GM19438 (cell line): ENCODE data around the gene TNFRSF19.

Source experiments
- ATAC-seq: cut with Tn5 transposase; IDR thresholded peaks from one replicate; pipeline ENCODE4 v1.9.1; 2021; ENCODE audit warnings: low read depth; ENCODE audit not compliant: unreplicated experiment

TNFRSF19 gene

DNA sequence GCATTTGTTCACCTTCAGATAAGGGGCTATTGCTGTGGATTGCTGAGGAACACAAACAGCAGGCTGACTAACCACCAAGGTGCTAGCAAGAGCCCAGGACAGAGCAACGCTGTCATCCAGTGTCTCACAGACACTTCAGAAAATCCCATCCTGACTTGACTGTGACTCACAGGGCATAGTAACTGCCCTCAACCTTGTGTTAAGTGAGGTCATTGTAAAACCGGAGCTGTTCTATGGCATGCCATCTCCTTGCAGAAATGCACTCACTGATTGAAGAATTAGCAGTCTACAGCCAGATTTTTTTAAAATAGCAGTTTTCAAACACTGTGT, 51.1 kb downstream of the TNFRSF19 start:
- no peak for ATAC-seq

- no peak for ATAC-seq
These were observed 52.8 kb downstream of the TNFRSF19 start for GRCh38 chr13:23622985-23623384.

DNA sequence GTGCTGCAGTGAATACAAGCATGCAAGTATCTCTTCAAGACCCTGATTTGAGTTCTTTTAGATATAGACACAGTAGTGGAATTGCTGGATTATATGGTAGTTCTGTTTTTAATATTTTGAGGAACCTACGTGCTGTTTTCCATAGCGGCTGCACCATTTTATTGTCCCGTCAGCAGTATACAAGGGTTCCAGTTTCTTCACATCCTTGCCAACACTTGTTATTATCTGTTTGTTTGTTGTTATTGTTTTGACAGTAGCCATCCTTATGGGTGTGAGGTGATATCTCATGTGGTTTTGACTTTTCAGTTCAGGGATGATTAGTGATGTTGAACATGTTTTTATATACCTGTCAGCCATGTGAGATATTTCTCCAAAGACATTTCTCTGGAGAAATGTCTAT, 53.2 kb downstream of the TNFRSF19 start:
- no peak for ATAC-seq

DNA sequence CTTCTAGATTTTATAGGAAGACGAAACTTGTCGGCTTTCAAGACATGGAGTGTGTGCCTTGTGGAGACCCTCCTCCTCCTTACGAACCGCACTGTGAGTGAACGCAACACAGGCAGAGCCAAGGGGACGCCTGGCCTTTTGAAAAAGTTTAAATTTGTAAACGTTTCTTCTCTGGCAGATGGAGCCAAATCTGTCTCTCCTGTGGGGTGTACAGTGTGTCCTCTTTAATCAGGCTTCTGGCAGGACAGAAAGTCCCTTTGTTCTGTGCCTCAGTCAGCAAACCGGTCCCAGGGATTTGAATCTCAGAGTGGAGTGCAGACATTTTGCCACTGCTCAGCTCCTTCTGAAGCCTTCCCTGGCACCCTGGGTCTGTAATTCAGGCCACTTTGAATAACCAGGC, 56.5 kb downstream of the TNFRSF19 start:
- no peak for ATAC-seq

DNA sequence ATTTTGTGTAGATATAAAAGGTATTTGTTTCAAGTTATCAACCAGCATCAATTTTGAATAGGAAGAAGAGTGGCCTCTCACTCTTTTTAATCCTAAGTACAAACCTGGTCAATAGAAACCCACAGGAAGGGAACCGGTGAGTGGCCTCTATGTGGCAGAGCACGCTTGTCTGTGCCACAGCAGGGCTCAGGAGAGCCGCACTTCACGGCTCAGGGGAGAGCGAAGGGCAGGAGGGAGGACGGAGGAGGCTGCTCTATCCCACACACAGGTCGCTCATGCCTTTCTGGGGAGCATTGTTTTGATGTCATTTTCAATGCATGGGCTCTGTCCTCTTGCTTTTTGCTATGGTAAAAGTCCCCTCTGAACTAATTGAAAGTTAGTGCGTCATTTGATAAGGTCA, 57.2 kb downstream of the TNFRSF19 start:
- ATAC-seq: no peak

GRCh38 chr13:23628250-23628649, 58.0 kb downstream of the TNFRSF19 start:
- ATAC-seq: no peak

DNA sequence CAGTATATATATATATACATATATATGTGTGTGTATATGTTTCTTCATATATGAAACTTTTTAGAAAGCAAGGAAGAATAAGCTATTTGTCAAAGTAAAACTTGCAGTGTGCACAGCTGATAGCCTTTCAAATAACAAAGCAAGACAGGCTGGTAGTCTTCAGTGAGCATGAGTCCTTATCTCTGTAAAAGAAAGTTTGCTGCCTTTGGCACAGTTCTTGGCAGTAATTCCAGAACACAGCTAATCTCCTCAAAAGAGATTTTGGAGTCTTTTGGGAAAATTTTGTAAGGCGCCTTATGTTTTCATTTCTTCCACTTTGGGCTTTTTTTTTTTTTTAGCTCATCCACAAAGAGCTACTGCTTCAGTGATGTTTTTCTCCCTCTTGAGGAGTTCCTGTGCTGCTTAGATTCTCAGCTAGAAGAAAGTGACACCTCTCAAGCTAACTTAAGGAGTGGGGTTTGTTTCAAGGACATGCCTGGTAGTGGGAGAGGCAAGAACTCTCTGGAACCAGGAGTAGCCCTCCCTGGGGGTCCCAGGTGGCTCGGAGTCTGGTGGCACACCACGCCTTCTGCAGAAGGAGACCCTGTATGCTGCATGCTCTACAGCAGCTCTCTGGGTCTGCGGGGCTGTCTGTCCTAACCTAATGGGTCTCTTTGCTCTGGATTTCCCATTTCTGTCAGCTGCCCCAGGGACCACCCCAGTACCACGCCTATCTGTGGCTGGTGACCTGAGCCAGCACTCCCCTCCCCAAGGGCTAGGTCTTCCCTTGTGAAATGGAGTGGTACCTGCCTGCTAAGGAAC, 58.8 kb downstream of the TNFRSF19 start:
- ATAC-seq: no peak

DNA sequence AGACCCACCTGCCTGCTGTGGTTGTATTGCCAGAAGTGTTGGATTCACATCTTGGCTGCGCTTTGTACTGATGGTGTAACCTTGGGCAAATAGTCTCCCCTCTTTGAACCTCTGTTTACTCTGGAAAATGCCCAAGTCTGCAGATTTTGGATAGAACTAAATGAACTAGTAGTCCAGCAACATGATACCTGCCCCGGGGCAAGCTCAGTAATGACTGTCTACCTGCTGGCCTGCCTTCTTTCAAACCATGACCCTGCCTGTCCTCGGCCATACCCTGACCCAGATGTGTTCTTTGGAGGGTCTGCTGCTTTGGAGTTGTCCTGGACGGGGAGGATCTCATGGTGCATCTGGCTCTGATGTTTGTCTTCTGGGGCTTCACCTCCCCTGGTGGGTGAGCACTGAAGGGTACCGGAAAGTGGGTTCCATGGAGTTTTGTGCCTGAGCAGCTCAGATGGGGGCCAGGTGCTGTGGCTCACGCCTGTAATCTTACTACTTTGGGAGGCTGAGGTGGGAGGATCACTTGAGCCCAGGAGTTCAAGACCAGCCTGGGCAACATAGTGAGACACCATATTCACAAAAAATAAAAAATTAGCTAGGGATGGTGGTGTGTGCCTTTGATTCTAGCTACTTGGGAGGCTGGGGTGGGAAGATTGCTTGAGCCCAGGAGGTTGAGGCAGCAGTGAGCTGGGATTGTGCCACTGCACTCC, 59.5 kb downstream of the TNFRSF19 start:
- ATAC-seq: no peak

- no peak for ATAC-seq
These were observed 60.3 kb downstream of the TNFRSF19 start for GRCh38 chr13:23630349-23631093.

DNA sequence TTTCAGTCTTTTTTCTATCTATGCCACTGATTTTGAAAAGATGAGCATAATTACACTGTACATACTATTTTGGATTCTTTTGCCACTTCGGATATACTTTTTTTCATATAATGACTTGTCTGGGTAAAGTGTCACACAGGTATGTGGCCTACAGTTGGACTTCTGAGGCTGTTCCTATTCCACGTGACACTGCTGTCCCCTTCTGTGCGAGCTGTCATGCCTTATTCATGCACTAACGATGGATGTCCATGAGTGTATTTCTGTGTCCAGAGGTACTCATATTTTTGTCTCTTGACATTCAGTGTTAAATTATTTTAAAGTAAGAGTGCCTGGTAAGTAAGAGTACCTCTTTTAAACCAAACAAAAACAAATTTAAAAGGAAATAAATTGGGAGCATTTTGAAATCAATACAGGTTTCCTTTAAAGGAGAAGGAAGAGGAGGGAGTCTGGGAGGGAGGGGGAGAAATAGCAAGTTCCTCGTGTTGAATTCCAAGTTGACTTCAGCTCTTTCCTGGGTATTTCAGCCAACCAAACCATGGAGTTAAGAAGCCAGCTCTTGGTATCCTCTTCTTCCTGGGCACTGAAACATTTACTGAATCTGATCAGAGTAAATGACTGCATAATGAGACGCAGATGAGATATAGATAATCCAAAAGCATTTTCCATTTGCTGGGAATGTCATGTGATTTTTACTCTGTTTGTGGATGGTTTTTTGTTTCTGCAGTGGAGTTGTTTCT, 61.3 kb downstream of the TNFRSF19 start:
- ATAC-seq: no peak

DNA sequence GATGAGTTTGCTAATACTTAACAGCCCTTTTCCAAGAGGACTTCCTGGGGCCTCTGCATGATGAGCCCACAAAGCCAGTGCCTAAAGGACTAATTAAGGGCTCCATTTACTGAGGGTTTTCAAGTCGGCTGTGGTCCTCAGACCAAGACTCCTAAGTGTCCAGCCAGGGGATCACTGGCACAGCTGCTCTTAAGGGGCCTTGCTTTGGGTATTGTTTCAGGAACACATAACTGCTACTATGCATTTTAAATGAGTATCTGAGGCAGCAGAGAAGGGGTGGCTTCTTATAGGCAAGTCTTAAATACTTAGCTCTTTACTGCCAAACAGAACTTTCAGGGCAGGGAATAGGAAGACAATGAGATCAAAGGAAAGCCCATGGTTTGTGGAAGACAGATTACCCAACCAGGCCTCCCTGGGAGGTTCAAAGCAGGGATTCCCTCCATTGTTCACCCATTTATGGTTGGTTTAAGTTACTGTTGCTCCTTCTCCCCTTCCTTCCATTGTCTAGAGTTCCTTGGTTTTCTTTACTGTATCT, 61.9 kb downstream of the TNFRSF19 start:
- ATAC-seq: no peak

DNA sequence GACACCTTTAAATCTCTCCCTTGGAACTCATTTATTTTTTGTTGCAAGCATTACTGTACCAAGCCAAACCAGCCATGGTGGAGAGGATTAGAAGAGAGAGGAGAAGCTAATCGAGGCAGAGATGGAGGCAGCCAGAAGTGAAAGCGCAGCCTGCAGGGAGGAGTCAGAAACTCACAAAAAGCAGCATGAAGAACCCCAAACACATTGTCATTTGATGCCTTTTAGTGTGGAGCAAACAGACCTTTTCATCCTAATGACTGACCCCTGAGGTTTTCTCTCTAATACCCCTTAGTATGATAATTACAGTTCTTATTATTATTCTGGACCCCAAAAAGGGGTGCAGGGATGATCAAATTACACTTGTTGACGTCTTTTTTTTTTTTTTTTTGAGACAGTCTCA, 62.5 kb downstream of the TNFRSF19 start:
- ATAC-seq: no peak

GRCh38 chr13:23634897-23635296, 64.7 kb downstream of the TNFRSF19 start:
- ATAC-seq: no peak

DNA sequence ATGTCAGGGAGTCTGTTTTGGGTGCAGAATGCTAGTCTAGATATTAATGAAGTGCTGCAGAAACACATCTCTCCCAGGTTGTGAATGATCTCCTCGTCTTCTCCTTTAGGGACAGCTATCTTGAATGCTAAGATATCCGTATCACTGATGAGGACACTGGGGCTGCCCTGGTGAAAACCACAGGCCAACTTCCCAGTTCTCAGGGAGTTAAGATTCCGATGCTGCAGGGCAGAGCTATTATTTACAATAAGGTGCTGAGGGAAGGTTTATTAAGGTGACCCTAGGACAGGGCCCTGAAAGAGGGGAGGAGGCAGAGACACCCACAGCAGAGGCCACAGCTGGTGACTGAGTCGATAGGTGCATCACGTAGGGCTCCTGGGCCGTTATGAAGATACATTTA, 66.1 kb downstream of the TNFRSF19 start:
- no peak for ATAC-seq

DNA sequence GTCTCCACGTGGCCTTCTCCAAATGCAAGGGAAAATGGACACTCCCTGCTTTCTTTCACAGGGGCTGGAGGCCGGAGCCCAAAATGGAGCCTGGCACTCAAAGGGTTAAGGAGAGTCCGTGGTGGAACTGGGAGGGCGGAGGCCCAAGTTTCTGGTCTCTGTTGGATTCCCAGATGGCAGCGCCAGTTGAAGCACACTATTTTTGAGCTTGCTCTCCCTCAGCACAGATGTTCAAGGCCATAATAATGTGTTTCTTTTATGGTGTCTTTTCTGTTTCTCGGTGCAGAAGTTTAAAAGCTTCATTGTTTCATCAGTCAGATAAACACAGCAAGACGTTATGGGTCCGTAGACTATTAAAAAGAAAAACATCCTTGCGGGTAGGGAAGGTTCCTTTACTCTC, 67.6 kb downstream of the TNFRSF19 start:
- no peak for ATAC-seq

DNA sequence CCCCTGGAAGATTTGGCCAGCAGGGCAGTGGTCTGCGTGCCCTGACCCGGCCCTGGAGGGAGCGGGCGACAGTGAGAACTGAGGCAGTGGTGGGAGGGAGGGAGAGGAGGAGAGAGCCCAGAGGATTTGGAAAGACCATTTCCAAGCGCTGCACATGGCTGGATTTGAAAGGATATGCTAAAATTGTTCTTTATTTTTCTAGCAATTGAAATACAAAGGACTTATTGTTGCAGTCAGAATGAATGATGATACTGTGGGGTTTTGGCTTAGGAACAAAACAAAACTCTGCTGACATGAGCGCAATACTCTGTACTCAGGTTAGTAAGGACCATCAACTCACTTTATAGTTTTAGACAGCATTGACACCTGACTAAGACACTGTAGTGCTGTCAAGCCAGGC, 69.5 kb downstream of the TNFRSF19 start:
- no peak for ATAC-seq

GRCh38 chr13:23642110-23642509, 71.9 kb downstream of the TNFRSF19 start:
- ATAC-seq: no peak

DNA sequence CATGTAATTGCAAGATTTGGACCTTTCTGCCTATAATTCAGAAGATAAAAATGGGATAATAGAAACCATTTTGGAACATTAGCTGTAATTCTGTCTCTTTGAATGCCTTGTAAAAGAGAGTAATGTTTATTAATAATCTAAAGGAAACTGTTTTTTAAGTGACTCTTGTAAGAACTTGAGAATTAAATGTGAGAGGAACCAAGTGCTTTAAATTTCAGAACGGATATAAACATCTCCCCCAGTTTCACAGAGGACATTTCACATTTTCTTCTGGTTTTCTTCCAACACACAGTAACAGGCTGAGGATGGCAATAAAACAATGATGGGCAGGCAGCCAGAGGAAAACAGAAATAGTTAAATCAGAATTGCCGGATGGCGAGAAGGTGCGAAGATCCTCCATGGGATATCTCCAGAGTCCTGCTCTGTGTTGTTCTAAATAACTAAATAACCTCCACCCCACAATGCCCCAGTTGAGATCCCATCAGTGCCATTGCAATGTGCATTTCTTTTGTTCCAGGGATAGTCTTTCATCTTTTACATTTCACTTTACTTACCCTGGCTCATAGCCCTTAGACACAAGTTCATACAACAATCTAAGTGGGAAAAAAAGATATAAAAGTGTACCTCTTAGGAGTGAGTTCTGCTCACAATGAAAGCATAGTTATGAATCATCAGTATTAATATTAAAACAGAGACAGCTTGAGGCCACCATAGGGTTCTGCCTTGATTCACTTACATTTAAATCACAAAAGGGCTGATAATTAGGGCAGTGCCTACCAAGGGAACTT, 73.3 kb downstream of the TNFRSF19 start:
- ATAC-seq: no peak

DNA sequence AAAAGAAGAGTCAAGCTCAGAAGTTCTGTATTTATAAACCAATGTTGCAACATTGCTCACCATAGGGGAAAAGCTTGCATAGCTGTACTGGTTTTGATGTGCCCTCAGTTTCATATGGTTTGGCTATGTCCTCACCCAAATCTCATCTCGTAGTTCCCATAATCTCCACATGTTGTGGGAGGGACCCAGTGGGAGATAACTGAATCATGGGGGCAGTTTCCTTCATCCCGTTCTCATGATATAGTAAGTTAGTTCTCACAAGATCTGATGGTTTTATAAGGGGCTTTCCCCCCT, 73.9 kb downstream of the TNFRSF19 start:
- ATAC-seq: no peak

- no peak for ATAC-seq
These were observed 74.4 kb downstream of the TNFRSF19 start for GRCh38 chr13:23644527-23645138.
